ENCODE data around the gene VRTN. TPM values are rescaled to one million over a fixed set of nuclear protein-coding genes. Genes with fewer than 3 reads are reported as not detected.

VRTN gene
- total and polyA plus RNA-seq, 2 donors (not counting 1 experiment from before 2014, with no cell fraction given) = not detected

- no peak for DNase-seq (ENCODE audit: low read depth in 2 of 2)
- Histone ChIP-seq H3K9me3 (ENCODE audit: control insufficient read depth, insufficient read depth, low read depth, low read length) (no peaks in the 10 kb centered on the region), H3K79me2 (ENCODE audit: control insufficient read depth, insufficient read depth, low read length) (no peaks in the 10 kb centered on the region), H2AFZ (ENCODE audit: low read length) (no peak overlapping the region), H3K4me3 (replicated peaks in 1 of 4; ENCODE audit: control extremely low read depth in 1 of 4, insufficient read depth in 1 of 4, low read depth in 3 of 4, low read length in 4 of 4) (no peak overlapping the region), H3K4me1 (ENCODE audit: control insufficient read depth, extremely low read depth, insufficient read depth, low read length) (no peaks in the 10 kb centered on the region), H3K27me3 (ENCODE audit: control insufficient read depth, insufficient read depth, low read length) (no peaks in the 10 kb centered on the region), H4K20me1 (ENCODE audit: control insufficient read depth, extremely low read depth, insufficient read depth, low read length) (no peaks in the 10 kb centered on the region), H3K36me3 (ENCODE audit: control insufficient read depth, insufficient read depth, low read length) (no peaks in the 10 kb centered on the region), H3K9ac (ENCODE audit: insufficient read depth, low read length) (no peak overlapping the region), H3K4me2 (ENCODE audit: extremely low read depth, insufficient read depth, low read length) (no peak overlapping the region), H3K27ac (ENCODE audit: insufficient read depth, low read length) (no peak overlapping the region)
- no peak for TF ChIP-seq EZH2 (IDR thresholded peaks at IDR 0.05; ENCODE audit: low read length, missing control alignments)
- TF ChIP-seq, protein P1, sequence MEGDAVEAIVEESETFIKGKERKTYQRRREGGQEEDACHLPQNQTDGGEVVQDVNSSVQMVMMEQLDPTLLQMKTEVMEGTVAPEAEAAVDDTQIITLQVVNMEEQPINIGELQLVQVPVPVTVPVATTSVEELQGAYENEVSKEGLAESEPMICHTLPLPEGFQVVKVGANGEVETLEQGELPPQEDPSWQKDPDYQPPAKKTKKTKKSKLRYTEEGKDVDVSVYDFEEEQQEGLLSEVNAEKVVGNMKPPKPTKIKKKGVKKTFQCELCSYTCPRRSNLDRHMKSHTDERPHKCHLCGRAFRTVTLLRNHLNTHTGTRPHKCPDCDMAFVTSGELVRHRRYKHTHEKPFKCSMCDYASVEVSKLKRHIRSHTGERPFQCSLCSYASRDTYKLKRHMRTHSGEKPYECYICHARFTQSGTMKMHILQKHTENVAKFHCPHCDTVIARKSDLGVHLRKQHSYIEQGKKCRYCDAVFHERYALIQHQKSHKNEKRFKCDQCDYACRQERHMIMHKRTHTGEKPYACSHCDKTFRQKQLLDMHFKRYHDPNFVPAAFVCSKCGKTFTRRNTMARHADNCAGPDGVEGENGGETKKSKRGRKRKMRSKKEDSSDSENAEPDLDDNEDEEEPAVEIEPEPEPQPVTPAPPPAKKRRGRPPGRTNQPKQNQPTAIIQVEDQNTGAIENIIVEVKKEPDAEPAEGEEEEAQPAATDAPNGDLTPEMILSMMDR (conservative IDR thresholded peaks at IDR 0.05 in 1 of 2, IDR thresholded peaks at IDR 0.05 in 1 of 2; ENCODE audit: low read depth in 1 of 2, low read length in 2 of 2) = no peak
These were observed 39.6 kb upstream of the VRTN start for GRCh38 chr14:74308695-74309094.

GRCh38 chr14:74309125-74310022 is 38.9 kb upstream of the VRTN start:
- H4K20me1 ChIP-seq (ENCODE audit: control insufficient read depth, extremely low read depth, insufficient read depth, low read length) = no peaks in the 10 kb centered on the region
- no peaks in the 10 kb centered on the region for H3K27me3 ChIP-seq (ENCODE audit: control insufficient read depth, insufficient read depth, low read length)
- no peak overlapping the region for H3K27ac ChIP-seq (ENCODE audit: insufficient read depth, low read length)
- H3K79me2 ChIP-seq (ENCODE audit: control insufficient read depth, insufficient read depth, low read length) = no peaks in the 10 kb centered on the region
- no peaks in the 10 kb centered on the region for H3K36me3 ChIP-seq (ENCODE audit: control insufficient read depth, insufficient read depth, low read length)
- no peak overlapping the region for H3K9ac ChIP-seq (ENCODE audit: insufficient read depth, low read length)
- no peaks in the 10 kb centered on the region for H3K9me3 ChIP-seq (ENCODE audit: control insufficient read depth, insufficient read depth, low read depth, low read length)
- TF ChIP-seq, protein P1 (conservative IDR thresholded peaks at IDR 0.05 in 1 of 2, IDR thresholded peaks at IDR 0.05 in 1 of 2; ENCODE audit: low read depth in 1 of 2, low read length in 2 of 2) = no peak
- no peak for TF ChIP-seq EZH2 (IDR thresholded peaks at IDR 0.05; ENCODE audit: low read length, missing control alignments)
- no peak overlapping the region for H2AFZ ChIP-seq (ENCODE audit: low read length)
- H3K4me1 ChIP-seq (ENCODE audit: control insufficient read depth, extremely low read depth, insufficient read depth, low read length) = no peaks in the 10 kb centered on the region
- DNase-seq (ENCODE audit: low read depth in 2 of 2) = no peak
- H3K4me2 ChIP-seq (ENCODE audit: extremely low read depth, insufficient read depth, low read length) = no peak overlapping the region
- H3K4me3 ChIP-seq (replicated peaks in 1 of 4; ENCODE audit: control extremely low read depth in 1 of 4, insufficient read depth in 1 of 4, low read depth in 3 of 4, low read length in 4 of 4) = no peak overlapping the region

- Histone ChIP-seq H3K4me3 (replicated peaks in 1 of 4; ENCODE audit: control extremely low read depth in 1 of 4, insufficient read depth in 1 of 4, low read depth in 3 of 4, low read length in 4 of 4) (no peak overlapping the region), H3K79me2 (ENCODE audit: control insufficient read depth, insufficient read depth, low read length) (no peaks in the 10 kb centered on the region), H4K20me1 (ENCODE audit: control insufficient read depth, extremely low read depth, insufficient read depth, low read length) (no peaks in the 10 kb centered on the region), H3K36me3 (ENCODE audit: control insufficient read depth, insufficient read depth, low read length) (no peaks in the 10 kb centered on the region), H3K9ac (ENCODE audit: insufficient read depth, low read length) (no peak overlapping the region), H3K9me3 (ENCODE audit: control insufficient read depth, insufficient read depth, low read depth, low read length) (no peaks in the 10 kb centered on the region), H3K27me3 (ENCODE audit: control insufficient read depth, insufficient read depth, low read length) (no peaks in the 10 kb centered on the region), H3K4me1 (ENCODE audit: control insufficient read depth, extremely low read depth, insufficient read depth, low read length) (no peaks in the 10 kb centered on the region), H2AFZ (ENCODE audit: low read length) (no peak overlapping the region), H3K4me2 (ENCODE audit: extremely low read depth, insufficient read depth, low read length) (no peak overlapping the region), H3K27ac (ENCODE audit: insufficient read depth, low read length) (no peak overlapping the region)
- TF ChIP-seq, protein P1 (conservative IDR thresholded peaks at IDR 0.05 in 1 of 2, IDR thresholded peaks at IDR 0.05 in 1 of 2; ENCODE audit: low read depth in 1 of 2, low read length in 2 of 2) = no peak
- no peak for TF ChIP-seq EZH2 (IDR thresholded peaks at IDR 0.05; ENCODE audit: low read length, missing control alignments)
- no peak for DNase-seq (ENCODE audit: low read depth in 2 of 2)
These were observed 36.1 kb upstream of the VRTN start for GRCh38 chr14:74312161-74312560.
